H1 (cell line): ENCODE measurements around the gene PLEKHM3. TPM values are rescaled to one million over a fixed set of nuclear protein-coding genes. Genes with fewer than 3 reads are reported as not detected.

Source experiments
- CTCF ChIA-PET: fragments of 300-600 bp; sonication (Branson Sonifier 250); formaldehyde crosslinking; loops from one replicate; lab custom pipeline; 2021; ENCODE audit not compliant: partially characterized antibody; lab: Charles Lee
- POLR2A ChIA-PET: fragments of 300-600 bp; sonication (Branson Sonifier 250); formaldehyde crosslinking; loops from one replicate; lab custom pipeline; 2021; ENCODE audit warnings: inconsistent platforms; ENCODE audit not compliant: partially characterized antibody; lab: Charles Lee
- DNase-seq, 2 experiments: peaks; one replicate each; pipeline versions ENCODE4 v3.0.0 to v3.0.0-alpha.2; 2010 to 2022; ENCODE audit warnings: low spot score in 2 of 2, low read depth in 1 of 2, mixed read lengths in 1 of 2
- FAIRE-seq: peaks from 2 replicates; lab custom pipeline; 2011; peaks lifted over from hg19 to GRCh38; lab: Jason Lieb, UNC
- H2AFZ ChIP-seq: 2 replicates; pipeline ENCODE4 v1.8.1; 2012; ENCODE audit warnings: low read length, inconsistent platforms
- H2AK5ac ChIP-seq: 2 replicates; pipeline ENCODE4 v1.6.1; 2013; ENCODE audit warnings: low read depth, low read length
- H2BK120ac ChIP-seq: replicated peaks from 2 replicates; pipeline ENCODE3; 2013; ENCODE audit warnings: low read depth, low read length, inconsistent platforms
- H2BK12ac ChIP-seq: 2 replicates; pipeline ENCODE4 v1.6.1; 2013; ENCODE audit warnings: low read depth, low read length
- H2BK15ac ChIP-seq: 2 replicates; pipeline ENCODE4 v1.6.1; 2013; ENCODE audit warnings: low read length
- H2BK20ac ChIP-seq: 2 replicates; pipeline ENCODE4 v1.6.1; 2013; ENCODE audit warnings: low read length
- H2BK5ac ChIP-seq: 2 replicates; pipeline ENCODE4 v1.6.1; 2013; ENCODE audit warnings: low read depth, low read length
- H3K14ac ChIP-seq: 2 replicates; pipeline ENCODE4 v1.6.1; 2013; ENCODE audit warnings: inconsistent platforms; ENCODE audit not compliant: insufficient read length
- H3K18ac ChIP-seq: 2 replicates; pipeline ENCODE4 v1.6.1; 2013; ENCODE audit warnings: low read length; ENCODE audit errors: extremely low read depth
- H3K23ac ChIP-seq: 2 replicates; pipeline ENCODE4 v1.6.1; 2013; ENCODE audit warnings: inconsistent platforms; ENCODE audit not compliant: insufficient read length
- H3K23me2 ChIP-seq: 2 replicates; pipeline ENCODE4 v1.6.1; 2013; ENCODE audit warnings: low read depth, low read length
- H3K27ac ChIP-seq: 2 replicates; pipeline ENCODE4 v1.6.1; 2011; ENCODE audit warnings: low read depth, low read length, inconsistent platforms
- H3K27me3 ChIP-seq, 4 experiments: replicated peaks in 1 of 4; 1 replicate in 1 of 4; 2 replicates in 3 of 4; pipeline versions ENCODE4 v1.6.1 to v1.8.1; 2011 to 2013; ENCODE audit warnings: low read length in 3 of 4, mild to moderate bottlenecking in 3 of 4, inconsistent platforms in 2 of 4, mixed read lengths in 2 of 4, moderate library complexity in 1 of 4; ENCODE audit not compliant: control insufficient read depth in 3 of 4, insufficient read depth in 3 of 4; ENCODE audit errors: extremely low read depth in 1 of 4
- H3K36me3 ChIP-seq, 4 experiments: 2 replicates each; pipeline versions ENCODE4 v1.6.1 to v1.8.1; 2011 to 2013; ENCODE audit warnings: mild to moderate bottlenecking in 4 of 4, low read length in 3 of 4, moderate library complexity in 2 of 4, control low read depth in 1 of 4, inconsistent platforms in 1 of 4; ENCODE audit not compliant: insufficient read depth in 4 of 4, control insufficient read depth in 2 of 4
- H3K4ac ChIP-seq: replicated peaks from 2 replicates; pipeline ENCODE3; 2013; ENCODE audit warnings: low read length, low read depth, mixed read lengths, inconsistent platforms; ENCODE audit not compliant: insufficient read length
- H3K4me1 ChIP-seq, 4 experiments: replicated peaks in 1 of 4; 1 replicate in 1 of 4; 2 replicates in 3 of 4; pipeline versions ENCODE4 v1.6.1 to v1.8.1; 2011 to 2013; ENCODE audit warnings: low read length in 3 of 4, inconsistent platforms in 2 of 4, mixed read lengths in 1 of 4; ENCODE audit not compliant: insufficient read depth in 4 of 4, control insufficient read depth in 3 of 4
- H3K4me2 ChIP-seq, 2 experiments: 2 replicates each; pipeline versions ENCODE4 v1.6.1 to v1.8.1; 2011 to 2013; ENCODE audit warnings: low read depth in 2 of 2, low read length in 2 of 2, control low read depth in 1 of 2, inconsistent platforms in 1 of 2, mild to moderate bottlenecking in 1 of 2; ENCODE audit not compliant: insufficient read depth in 1 of 2
- H3K4me3 ChIP-seq, 4 experiments: fragments of 200-600, 300-600 bp in 1 of 4; sonication (generic), shearing (Covaris generic), sonication (Bioruptor Twin) in 1 of 4; 2 replicates each; pipeline versions ENCODE4 v1.5.1 to v1.8.1; 2011 to 2016; ENCODE audit warnings: low read length in 4 of 4, low read depth in 3 of 4, control low read depth in 2 of 4, inconsistent platforms in 2 of 4, mild to moderate bottlenecking in 2 of 4, mixed read lengths in 1 of 4, moderate library complexity in 1 of 4; ENCODE audit not compliant: insufficient read depth in 2 of 4; ENCODE audit errors: extremely low read depth in 1 of 4
- H3K56ac ChIP-seq: replicated peaks from 2 replicates; pipeline ENCODE3; 2013; ENCODE audit warnings: low read depth, mild to moderate bottlenecking, mixed read lengths, low read length, inconsistent platforms; ENCODE audit not compliant: insufficient read length
- H3K79me1 ChIP-seq: 2 replicates; pipeline ENCODE4 v1.6.1; 2013; ENCODE audit warnings: low read depth, low read length, control low read depth
- H3K79me2 ChIP-seq, 2 experiments: 2 replicates each; pipeline versions ENCODE4 v1.6.1 to v1.8.1; 2012 to 2013; ENCODE audit warnings: low read length in 2 of 2, mild to moderate bottlenecking in 2 of 2, inconsistent platforms in 1 of 2; ENCODE audit not compliant: insufficient read depth in 2 of 2, control insufficient read depth in 1 of 2
- H3K9ac ChIP-seq, 4 experiments: replicated peaks in 1 of 4; 1 replicate in 1 of 4; 2 replicates in 3 of 4; pipeline versions ENCODE4 v1.6.1 to v1.8.1; 2011 to 2013; ENCODE audit warnings: low read depth in 3 of 4, low read length in 3 of 4, control low read depth in 2 of 4, mild to moderate bottlenecking in 2 of 4, moderate library complexity in 2 of 4, inconsistent platforms in 1 of 4; ENCODE audit errors: extremely low read depth in 1 of 4
- H3K9me3 ChIP-seq, 2 experiments: 2 replicates each; pipeline versions ENCODE4 v1.6.1 to v1.8.1; 2012 to 2013; ENCODE audit warnings: mild to moderate bottlenecking in 2 of 2, moderate library complexity in 2 of 2, control low read depth in 1 of 2, inconsistent platforms in 1 of 2, low read depth in 1 of 2, low read length in 1 of 2, mixed read lengths in 1 of 2; ENCODE audit not compliant: insufficient read depth in 2 of 2
- H4K20me1 ChIP-seq, 2 experiments: replicated peaks in 1 of 2; 2 replicates each; pipeline versions ENCODE3 to v1.8.1; 2011 to 2013; ENCODE audit warnings: inconsistent platforms in 2 of 2, low read length in 2 of 2, mild to moderate bottlenecking in 1 of 2; ENCODE audit not compliant: insufficient read depth in 2 of 2, control insufficient read depth in 1 of 2
- H4K5ac ChIP-seq: 2 replicates; pipeline ENCODE4 v1.6.1; 2013; ENCODE audit warnings: low read length, low read depth, mixed read lengths, inconsistent platforms; ENCODE audit not compliant: insufficient read length
- H4K8ac ChIP-seq: 2 replicates; pipeline ENCODE4 v1.8.0; 2013; ENCODE audit warnings: mild to moderate bottlenecking, moderate library complexity, low read length, inconsistent platforms; ENCODE audit not compliant: insufficient read depth; ENCODE audit errors: extremely low read depth
- H4K91ac ChIP-seq: replicated peaks from 2 replicates; pipeline ENCODE3; 2013; ENCODE audit warnings: low read length, mixed read lengths, inconsistent platforms; ENCODE audit not compliant: insufficient read length
- ATF2 ChIP-seq: IDR thresholded peaks from 2 replicates; pipeline ENCODE4 v1.6.1; 2012; ENCODE audit warnings: low read length, inconsistent platforms
- ATF3 ChIP-seq: IDR thresholded peaks from 2 replicates; pipeline ENCODE4 v1.6.1; 2011; ENCODE audit warnings: low read depth, mild to moderate bottlenecking, low read length; ENCODE audit not compliant: insufficient read depth
- E2F6 ChIP-seq: IDR thresholded peaks from 2 replicates; pipeline ENCODE4 v1.6.1; 2012; ENCODE audit warnings: inconsistent platforms
- EP300 ChIP-seq, 2 experiments: IDR thresholded peaks; 1 replicate in 1 of 2; 2 replicates in 1 of 2; pipeline ENCODE4 v1.6.1; 2011 to 2012; ENCODE audit warnings: low read depth in 2 of 2, low read length in 2 of 2, mild to moderate bottlenecking in 2 of 2, borderline replicate concordance in 1 of 2, inconsistent platforms in 1 of 2, moderate library complexity in 1 of 2
- GABPA ChIP-seq: IDR thresholded peaks from 2 replicates; pipeline ENCODE4 v1.6.1; 2011; ENCODE audit warnings: mild to moderate bottlenecking, low read length, moderate library complexity, borderline replicate concordance; ENCODE audit not compliant: insufficient read depth
- RAD21 ChIP-seq, 2 experiments: IDR thresholded peaks in 1 of 2; conservative IDR thresholded peaks in 1 of 2; 2 replicates each; pipeline ENCODE4 v1.6.1; 2011; ENCODE audit warnings: low read depth in 2 of 2, low read length in 2 of 2, improper control_type of control experiment in 1 of 2, inconsistent platforms in 1 of 2, mild to moderate bottlenecking in 1 of 2, moderate library complexity in 1 of 2
- RXRA ChIP-seq: IDR thresholded peaks from 2 replicates; pipeline ENCODE4 v1.6.1; 2011; ENCODE audit warnings: low read depth, mild to moderate bottlenecking, low read length, moderate library complexity; ENCODE audit not compliant: insufficient read depth
- SP4 ChIP-seq: IDR thresholded peaks from 2 replicates; pipeline ENCODE4 v1.6.1; 2012; ENCODE audit warnings: low read length, inconsistent platforms
- SUZ12 ChIP-seq: fragments of 200-600 bp; sonication (generic); IDR thresholded peaks from 2 replicates; pipeline ENCODE4 v1.6.1; 2012; ENCODE audit warnings: mild to moderate bottlenecking, inconsistent platforms, low read length, moderate library complexity, mixed read lengths
- YY1 ChIP-seq: IDR thresholded peaks from 2 replicates; pipeline ENCODE4 v1.6.1; 2011; ENCODE audit warnings: low read depth, mild to moderate bottlenecking, low read length
- WGBS, 2 experiments: shearing (Covaris generic) in 1 of 2; methylation state at CpG; one replicate each; pipeline versions ENCODE4 v1.1.6 to v1.1.7; 2013 to 2015; ENCODE audit warnings: low lambda C conversion rate in 2 of 2, mixed read lengths in 2 of 2, inconsistent platforms in 1 of 2, low coverage in 1 of 2, missing lambda C conversion rate in 1 of 2; ENCODE audit not compliant: insufficient replicate concordance in 2 of 2, insufficient coverage in 1 of 2, insufficient read length in 1 of 2; ENCODE audit errors: extremely low coverage in 1 of 2, missing lambda C conversion rate in 1 of 2; 5-methylcytosine and 5-hydroxymethylcytosine counted together
- polyA plus RNA-seq, 7 experiments: library from polyadenylated mRNA; depleted of rRNA in 3 of 7; stranded (reverse) in 5 of 7; unstranded in 2 of 7; fragments of >200 nt in 5 of 7; fragments of 200-250 nt in 2 of 7; gene quantifications; 1 replicate in 5 of 7; 2 replicates in 1 of 7; 4 replicates in 1 of 7; pipeline versions ENCODE4 v1.2.1 to v1.2.3, GENCODE V29; 2011 to 2013; ENCODE audit warnings: missing spikeins in 2 of 7, mixed read lengths in 2 of 7
- total RNA-seq: library from RNA; stranded (reverse); fragmentation: NEBNext Ultra II Directional; extraction: Animal tissue kit (Norgen Biotek cat#: 25700); gene quantifications from 2 replicates; pipeline ENCODE4 v1.2.1, GENCODE V29; 2021

PLEKHM3 gene
- total and polyA plus RNA-seq, 2 of the 8 experiments (the other 6 are each of a cell fraction or from before 2014, with no cell fraction given): 2.3 to 5.8 TPM

- H3K4ac ChIP-seq: no peak overlapping the region
- no peaks in the 10 kb centered on the region for H3K79me2 ChIP-seq
- H2BK20ac ChIP-seq: no peak overlapping the region
- no peaks in the 10 kb centered on the region for H3K9me3 ChIP-seq
- peaks cover 0 to 9% (median 3%) of the 10 kb centered on the region in 4 experiments; a peak in 2 of 7 replicates for H3K4me1 ChIP-seq
- ChIA-PET CTCF (interaction anchor here (0.7 to 2.3 kb wide), 4 partner anchors 13 to 159 kb away, joined by 3 to 8 read pairs (median 4); no protein-coding TSS in a partner anchor), POLR2A (interaction anchor here (0.6 to 0.7 kb wide), 2 partner anchors 647 to 1278 kb away, joined by 3 read pairs; no protein-coding TSS in a partner anchor)
- H3K27me3 ChIP-seq: no peaks in the 10 kb centered on the region
- FAIRE-seq (no peak), DNase-seq (no peak)
- no peak overlapping the region for H3K56ac ChIP-seq
- no peaks in the 10 kb centered on the region for H3K36me3 ChIP-seq
- no peak overlapping the region for H4K91ac ChIP-seq
- no peak overlapping the region for H2BK120ac ChIP-seq
- no peak overlapping the region for H3K18ac ChIP-seq
- no peak overlapping the region for H3K4me2 ChIP-seq
- H3K4me3 ChIP-seq: no peak overlapping the region
- H3K14ac ChIP-seq: no peak overlapping the region
- H2BK5ac ChIP-seq: no peak overlapping the region
- no peak overlapping the region for H2BK15ac ChIP-seq
- WGBS, 2 experiments: 91% methylated on average over 3 of the region's 4 CpGs; no CpG with 5 or more reads in 1 of the 2 experiments
- no peak overlapping the region for H2AFZ ChIP-seq
- H2BK12ac ChIP-seq: no peak overlapping the region
- no peaks in the 10 kb centered on the region for H4K20me1 ChIP-seq
- H3K23me2 ChIP-seq: no peaks in the 10 kb centered on the region
- H3K79me1 ChIP-seq: no peaks in the 10 kb centered on the region
- no peak overlapping the region for H4K8ac ChIP-seq
- no peak overlapping the region for H3K23ac ChIP-seq
- H2AK5ac ChIP-seq: no peak overlapping the region
- no peak overlapping the region for H4K5ac ChIP-seq
- no peak overlapping the region for H3K9ac ChIP-seq
- no peak overlapping the region for H3K27ac ChIP-seq
- TF ChIP-seq SUZ12 (no peak), RAD21 (IDR thresholded peaks at IDR 0.05 in 1 of 2, conservative IDR thresholded peaks at IDR 0.05 in 1 of 2; ENCODE audit: low read depth in 2 of 2, low read length in 2 of 2) (no peak), E2F6 (no peak), YY1 (no peak), ATF3 (no peak), ATF2 (no peak), RXRA (no peak), EP300 (IDR thresholded peaks at IDR 0.05; ENCODE audit: borderline replicate concordance in 1 of 2, low read depth in 2 of 2, low read length in 2 of 2) (no peak), SP4 (no peak), GABPA (no peak)
Observed at GRCh38 chr2:208046686-208047085, 21.4 kb upstream of the PLEKHM3 start.
